Measurements from ENCODE around the gene FBXL14.
"Not testable (repeated sequence)": the region's sequence is repeated elsewhere in the genome, so short reads cannot be mapped to it uniquely, and the experiment has no call there.

FBXL14 gene

DNA sequence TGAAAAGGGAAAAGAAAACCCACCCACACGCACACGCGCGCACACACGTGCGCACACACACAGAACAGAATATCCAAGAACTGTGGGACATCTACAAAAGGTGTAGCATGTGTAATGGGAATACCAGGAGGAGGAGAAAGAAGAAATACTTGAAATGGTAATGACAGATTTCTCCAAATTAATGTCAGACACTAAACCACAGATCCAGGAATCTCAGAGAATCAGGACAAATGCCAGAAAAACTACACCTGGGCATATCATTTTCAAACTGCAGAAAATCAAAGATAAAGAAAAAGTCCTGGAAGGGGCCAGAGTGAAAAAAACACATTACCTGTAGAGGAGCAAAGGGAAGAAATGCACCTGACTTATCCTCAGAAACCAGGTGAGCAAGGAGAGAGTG is 26.5 kb downstream of the FBXL14 start:
- DNase-seq: no peak

DNA sequence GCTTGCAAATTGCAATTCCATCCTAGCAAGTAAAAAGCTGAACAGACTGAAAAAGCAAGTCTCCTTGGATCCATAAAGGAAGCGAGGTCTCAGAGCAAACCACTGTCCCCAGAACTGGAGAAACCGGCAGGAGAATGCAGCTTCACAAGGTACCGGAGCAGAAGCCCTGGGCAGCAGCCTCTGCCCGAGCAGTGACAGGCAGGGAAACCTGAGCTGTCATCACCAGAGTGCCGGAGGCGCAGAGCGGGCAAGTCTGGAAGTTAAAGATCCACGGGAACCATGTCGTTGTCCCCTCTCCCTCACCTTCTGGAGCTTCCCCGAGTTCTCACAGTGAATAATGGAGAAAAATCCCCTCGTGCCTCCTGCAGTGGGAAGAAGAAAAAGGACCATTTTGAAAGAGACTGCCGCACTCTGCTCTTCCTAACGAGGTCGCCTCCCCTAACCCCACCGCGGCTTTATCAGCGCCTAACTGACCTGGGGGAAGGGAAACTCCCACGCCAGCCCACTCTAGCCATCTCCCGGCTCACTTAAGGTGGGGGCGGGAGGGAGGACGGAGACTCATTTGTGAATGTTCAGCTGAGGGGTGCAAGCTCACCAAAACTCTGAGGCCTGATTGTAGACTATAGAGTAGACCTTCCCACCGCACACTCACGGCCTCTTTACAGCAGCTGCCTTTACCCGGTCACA is 27.8 kb downstream of the FBXL14 start:
- no peak for DNase-seq

DNA sequence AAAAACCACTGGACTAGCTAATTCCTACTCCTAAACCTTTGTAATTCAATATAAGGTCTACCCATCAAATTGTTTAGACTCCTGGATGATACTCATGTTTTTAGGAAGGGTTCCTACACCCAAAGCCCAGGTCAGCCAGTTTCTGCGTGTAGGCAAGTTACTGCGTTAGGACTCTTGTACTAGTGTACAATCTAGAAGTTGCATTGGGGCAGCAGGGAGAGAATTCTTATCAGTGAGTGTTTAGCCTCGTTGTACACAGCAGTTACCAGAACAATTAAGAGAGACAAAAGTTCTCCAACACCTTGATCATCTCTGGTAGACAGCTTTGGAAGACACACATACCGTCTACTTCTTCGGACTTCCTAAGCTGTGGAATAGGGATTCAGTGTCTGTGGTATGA is 29.2 kb downstream of the FBXL14 start:
- DNase-seq: no peak

DNA sequence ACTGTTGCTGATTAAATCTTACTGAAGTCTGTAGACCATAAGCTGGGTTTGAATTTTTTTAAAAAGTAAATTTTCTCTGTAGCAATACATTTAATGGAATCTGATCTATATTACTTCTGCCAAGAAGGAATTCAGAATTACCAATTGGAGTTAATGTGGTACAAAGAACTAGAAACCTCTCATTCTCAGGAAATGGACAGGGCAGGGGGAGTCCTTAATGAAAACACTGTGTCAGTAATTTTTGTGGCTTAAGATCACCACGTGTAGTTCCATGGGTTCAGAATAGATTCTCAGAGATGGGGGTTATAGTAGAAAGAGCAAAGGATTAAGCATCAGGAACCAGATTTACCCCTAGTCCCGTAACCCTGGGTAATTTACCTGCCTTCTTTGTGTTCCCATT is 30.3 kb downstream of the FBXL14 start:
- DNase-seq: no peak

DNA sequence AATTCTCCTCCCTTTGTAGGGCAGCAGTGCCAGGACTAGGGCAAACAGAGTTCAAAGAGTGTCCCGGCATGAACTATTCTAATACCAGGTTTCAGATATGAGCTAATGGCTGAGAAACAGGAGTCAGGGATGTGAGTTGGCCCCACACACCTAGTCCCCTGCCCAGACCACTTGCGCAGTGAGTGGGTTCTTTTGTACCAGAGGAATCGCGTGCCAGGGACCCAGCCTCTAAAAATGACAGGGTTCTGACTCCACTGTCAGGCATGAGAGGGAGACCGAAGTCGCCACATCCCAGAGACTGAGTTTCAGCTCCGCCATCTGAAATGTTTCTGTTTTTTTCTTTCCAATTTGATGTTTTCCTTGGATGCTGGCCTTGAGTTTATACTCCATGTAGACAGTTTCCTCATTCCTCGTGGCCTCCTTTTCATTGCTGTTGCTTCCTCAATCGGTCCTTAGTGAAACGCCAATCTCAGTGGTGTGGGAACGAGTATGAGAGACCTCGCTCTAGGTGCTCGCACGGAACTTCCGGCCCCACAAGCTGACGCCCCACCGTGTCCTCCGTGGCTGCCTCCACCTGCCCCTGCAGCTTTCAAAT is 31.5 kb downstream of the FBXL14 start:
- DNase-seq: no peak

DNA sequence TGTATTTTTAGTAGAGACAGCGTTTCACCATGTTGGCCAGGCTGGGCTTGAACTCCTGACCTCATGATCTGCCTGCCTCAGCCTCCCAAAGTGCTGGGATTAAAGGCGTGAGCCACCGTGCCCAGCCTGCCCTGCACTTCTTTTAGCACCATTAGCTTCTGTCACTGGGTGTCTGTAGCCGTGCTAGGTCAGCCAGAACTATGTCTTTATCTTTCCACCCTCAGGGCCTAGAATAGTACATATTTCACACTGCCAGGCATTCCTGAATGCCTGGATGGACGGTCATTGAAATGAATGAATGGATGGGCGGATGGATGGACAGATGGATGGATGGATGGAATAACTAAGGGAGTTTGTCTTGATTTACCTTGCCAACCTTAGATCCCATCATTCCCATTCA is 33.7 kb downstream of the FBXL14 start:
- DNase-seq: no peak

DNA sequence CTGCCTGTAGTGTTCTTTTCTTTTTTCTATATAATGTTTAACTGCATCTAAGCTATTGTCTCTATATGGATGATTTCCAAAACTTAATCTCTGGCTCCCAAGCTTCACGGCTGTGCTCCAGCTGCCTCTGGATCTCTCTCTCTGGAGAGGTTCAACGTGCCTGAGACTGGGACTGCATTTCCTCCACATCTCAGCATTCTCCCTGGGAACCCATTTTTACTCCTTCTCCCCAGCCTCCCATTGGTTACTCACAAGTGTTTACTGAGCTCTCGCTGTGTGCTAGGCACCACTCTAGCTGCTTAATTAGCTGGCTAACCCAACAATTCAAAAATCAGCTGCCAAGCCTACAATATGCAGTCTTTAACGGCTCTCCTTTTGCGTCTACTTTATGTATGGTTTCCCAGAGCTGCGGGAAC is 34.7 kb downstream of the FBXL14 start:
- DNase-seq: no peak

DNA sequence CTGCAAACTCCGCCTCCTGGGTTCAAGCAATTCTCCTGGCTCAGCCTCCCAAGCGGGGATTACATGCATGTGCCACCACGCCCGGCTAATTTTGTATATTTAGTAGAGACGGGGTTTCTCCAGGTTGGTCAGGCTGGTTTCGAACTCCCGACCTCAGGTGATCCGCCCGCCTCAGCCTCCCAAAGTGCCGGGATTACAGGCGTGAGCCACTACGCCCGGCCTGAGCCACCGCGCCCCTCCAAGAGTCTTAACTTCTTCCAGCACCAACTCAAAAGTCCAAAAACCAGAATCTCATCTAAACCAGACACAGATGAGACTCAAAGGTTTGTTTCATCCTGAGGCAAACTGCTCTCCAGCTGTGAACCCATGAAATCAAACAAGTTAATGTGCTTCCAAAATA is 36.3 kb downstream of the FBXL14 start:
- DNase-seq: not testable (repeated sequence)

DNA sequence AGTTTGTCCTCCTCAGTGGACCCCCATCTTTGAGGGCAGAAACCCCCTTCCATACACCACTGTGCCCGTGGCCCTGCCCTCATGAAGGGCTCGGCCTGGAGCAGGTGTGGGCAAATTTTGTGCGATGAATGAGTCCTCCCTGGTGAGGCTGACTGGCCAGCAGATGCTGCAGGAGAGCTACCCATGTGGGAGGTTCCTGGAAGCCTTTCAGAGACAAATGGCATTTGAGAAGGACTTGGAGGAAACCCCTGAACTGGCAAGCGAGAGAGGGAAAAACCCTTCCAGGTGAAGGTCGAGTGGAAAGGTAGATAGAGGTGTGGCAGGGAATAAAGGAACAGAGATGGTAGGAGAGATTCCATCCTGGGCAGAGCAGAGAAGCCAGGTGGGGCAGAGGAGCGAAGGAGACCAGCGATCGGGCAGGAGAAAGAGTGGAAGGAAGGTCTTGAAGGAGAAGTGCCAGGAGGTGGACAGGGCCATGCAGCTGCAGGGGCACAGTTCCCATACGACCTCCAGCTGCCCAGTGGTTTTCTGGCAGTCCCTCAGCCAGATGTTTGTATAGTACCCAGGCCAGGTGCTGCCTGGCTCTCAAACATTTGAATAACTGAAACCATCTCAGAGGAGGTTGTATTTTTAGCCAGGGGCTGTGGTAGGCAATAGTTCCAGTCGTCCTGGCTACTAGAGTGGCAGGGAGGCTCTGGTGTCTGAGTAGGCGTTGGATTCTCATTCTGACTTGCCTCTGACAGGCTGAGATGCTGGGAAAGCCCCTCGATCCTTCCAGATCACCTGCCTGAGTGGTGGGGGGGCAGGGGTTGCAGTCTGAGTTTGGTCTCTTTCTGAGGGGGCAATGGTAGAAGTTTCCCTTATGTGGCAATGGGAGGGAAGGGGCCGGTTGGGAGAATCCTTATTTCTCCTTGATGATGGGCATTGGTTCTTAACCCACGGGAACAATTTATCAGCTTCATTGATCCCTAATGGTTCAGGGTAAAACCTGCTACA is 40.1 kb downstream of the FBXL14 start:
- peak; percentile 7 for DNase-seq

DNA sequence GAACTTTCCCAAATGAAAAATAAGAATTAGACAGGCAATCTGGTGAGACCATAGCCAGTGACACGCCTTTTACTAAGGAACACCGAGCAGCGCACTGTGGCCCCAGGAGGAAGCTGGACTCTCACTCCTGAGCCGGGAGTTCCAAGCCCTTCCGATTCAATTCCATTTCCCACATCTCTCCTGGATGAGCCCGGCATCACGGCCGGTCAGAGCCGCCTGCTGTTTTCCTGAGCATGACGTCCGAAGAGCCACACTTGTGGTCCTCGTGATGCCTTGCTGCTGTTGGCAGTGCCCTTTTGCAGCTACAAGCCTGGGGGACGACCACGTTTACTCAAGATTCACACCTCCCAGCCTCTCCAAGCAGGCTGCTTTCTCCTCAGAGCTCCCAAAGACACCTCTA is 40.8 kb downstream of the FBXL14 start:
- DNase-seq: no peak

DNA sequence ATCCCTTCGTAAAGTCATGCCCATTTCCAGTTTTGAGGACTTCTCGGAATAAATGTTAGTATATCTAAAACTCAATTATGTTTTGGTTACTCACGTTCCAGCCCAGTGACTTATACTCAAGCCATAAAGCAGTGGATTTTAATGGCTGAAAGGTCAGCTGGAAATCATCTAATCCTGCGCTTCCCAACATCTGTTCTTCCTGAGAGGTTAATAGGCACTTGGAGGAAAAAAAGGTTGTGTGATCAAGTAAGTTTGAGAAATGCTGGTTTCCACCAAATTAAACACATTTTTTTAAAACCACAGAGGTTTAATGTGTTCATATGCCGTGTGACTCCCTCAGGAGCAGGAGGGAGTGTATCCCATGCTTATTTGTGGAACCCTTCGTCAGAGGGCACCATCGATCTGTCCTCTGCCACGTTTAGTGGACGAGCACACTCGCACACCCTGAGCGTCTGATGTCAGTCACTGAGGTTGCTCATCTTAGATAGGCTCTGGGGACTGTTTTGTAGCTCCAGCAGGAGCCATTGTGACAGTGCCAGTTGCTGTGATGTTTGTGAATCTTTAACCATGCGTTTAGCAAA is 41.4 kb downstream of the FBXL14 start:
- DNase-seq: no peak

DNA sequence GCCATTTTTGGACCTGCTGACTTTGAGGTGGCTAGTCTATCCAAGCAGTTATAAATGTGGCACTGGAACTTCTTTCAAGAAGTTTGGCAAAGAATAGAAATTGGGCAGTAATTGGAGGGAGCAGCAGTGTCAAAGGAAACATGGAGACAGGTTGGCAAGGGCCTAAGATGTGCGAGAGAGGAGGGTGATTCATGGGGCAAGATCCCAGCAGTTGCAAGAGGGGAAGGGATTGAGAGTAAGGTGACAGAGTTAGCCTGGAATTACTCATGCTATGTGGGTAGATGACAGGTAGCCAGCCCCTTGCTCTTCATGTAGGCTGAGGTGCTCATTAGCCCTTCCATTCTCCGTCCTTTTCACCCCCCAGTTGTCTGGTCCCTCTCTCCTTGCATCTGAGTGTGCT is 42.2 kb downstream of the FBXL14 start:
- DNase-seq: no peak

DNA sequence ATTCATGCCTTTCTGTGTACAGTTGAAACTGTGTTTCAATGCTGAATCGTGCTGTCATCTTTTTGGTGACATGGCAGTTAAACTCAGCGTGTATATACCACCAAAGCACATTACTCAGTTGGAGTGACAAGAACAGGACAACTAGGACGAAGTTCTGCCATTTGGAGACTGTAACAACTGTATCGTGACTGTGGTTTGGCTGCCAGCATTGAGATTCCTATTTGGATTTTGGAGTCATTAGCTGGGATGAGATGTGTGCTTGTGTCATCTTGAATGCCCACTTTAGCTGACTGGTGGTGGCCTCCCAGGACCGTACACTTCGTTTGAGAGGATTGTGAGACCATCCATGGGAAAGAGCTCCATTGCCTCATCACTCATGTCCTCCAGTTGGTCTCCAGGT is 42.9 kb downstream of the FBXL14 start:
- DNase-seq: no peak

DNA sequence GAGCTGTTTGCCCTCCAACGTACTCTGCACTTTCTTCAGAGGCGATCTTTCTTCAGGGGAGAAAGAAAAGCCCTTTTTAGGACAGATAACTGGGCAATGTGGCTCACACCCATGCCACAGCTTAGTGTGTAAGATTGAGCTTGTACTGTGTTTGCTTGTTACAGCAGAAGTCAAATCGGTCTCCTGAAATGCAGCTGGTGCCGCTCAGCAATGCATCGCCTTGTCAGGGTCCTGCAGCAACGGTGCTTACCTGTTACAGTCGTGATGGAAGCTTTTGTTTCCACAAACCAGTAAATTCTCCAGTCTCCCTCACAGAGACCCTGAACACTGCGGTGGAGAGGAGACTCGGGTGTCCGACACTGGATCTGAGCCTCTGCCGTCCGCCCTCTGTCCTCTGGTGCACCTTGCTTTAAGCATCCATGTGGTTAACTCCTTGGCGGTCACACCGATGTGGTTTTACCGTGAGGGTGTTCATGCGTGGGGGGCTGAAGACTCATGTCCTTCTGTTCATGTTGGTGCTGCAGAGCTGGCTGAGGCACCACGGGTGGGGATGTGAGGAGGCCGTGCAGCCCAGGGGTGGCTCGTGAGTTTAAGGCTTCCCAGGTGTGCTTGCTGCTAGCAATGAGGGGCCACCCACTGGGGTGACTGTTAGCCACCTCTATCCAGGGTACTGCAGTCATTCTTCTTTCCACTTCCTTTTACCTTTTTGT is 47.3 kb downstream of the FBXL14 start:
- DNase-seq: no peak

DNA sequence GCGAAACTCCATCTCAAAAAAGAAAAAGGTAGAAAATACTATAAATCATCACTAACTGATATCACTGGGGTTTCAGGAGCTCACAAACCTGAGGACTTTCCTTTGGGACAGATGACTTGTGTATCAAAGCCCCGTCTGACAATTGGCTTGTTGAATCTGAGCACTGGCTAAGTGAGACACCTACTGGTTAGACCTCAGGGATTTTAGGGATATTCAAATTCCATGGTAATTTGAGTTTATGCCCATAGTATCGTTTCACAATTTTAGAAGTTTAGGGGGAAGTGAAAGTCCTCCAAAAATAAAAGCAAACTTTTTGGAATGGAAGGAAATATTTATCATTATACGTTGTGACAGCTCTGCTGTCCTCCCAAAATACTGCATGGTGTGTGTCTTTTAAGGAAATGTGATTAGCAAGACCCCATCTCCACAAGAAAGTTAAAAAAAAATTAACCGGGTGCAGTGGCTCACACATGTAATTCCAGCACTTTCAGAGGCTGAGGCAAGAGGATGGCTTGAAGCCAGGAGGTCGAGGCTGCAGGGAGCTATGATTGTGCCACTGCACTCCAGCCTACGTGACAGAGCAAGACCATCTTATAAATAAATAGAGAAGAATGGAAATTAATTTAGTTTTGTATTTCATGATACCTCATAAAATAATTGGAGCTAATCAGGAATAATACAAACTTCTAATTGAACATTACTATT is 49.2 kb downstream of the FBXL14 start:
- no peak for DNase-seq

DNA sequence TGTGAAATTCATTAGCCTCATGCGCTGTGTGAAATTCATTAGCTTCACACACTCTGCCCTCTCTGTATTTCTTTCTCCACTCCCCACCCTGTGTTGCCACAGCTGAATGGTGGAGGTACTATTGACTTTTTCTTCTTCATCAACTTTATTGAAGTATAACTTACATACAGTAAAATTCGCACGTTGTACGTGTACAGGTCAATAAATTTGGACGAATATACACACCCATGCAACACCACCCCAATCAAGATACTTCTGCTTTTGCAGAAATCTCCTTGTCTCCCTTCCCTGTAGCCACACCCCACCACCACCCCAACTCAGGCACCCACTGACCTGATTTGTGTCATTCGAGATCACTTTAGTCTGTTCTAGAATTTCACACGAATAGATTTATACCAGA is 51.8 kb downstream of the FBXL14 start:
- no peak for DNase-seq

DNA sequence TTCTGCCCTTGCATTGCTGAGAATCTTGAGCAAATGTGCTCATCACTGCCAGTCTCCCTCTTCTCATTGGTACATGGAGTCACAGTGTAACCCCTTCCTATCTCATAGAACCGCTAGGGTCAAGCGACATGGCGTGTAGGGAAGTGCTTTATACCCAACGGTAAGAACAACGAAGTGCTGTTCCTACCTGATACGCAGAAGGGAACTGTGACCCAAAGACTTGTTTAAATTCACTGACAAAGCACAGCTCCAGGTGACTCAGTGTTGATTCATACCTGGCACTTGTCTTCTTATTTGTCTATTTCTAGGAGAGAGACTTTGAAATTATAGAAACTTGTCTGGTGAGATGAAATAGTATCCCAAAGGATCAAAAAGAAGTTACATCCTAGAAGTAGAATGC is 53.7 kb downstream of the FBXL14 start:
- DNase-seq: no peak

DNA sequence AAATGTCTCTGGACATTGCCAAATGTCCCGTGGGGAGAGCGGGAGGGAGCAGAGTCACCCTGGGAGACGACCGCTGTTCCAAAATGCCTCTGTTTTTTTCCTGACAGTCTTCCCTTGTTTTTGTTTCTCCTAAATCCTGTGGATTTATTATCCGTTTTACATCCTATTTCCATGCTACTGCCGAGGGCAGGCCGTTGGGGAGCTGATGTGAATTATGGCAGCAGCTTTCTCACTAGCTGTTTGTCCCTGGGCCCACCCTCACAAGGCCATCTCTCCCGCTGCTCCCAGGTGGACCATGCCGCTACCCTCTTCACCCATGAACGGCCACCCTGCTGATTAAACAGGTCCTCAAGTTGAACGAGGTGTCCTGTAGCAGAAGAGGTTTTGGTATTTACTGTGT is 55.2 kb downstream of the FBXL14 start:
- no peak for DNase-seq

DNA sequence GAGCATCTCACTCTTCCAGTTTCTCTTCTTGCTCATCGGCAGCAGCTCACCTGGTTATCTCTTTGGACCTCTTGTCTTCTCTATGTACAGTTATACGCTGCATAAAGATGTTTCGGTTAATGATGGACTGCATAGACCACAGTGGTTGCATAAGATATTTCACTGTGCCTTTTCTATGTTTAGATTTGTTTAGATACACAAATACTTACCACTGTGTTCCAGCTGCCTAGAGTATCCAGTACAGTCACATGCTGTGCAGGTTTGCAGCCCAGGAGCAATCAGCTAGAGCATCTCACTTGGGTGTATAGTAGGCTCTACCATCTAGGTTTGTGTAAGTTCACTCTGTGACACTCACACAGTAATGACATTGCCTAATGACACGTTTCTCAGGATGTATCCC is 57.6 kb downstream of the FBXL14 start:
- DNase-seq: no peak

DNA sequence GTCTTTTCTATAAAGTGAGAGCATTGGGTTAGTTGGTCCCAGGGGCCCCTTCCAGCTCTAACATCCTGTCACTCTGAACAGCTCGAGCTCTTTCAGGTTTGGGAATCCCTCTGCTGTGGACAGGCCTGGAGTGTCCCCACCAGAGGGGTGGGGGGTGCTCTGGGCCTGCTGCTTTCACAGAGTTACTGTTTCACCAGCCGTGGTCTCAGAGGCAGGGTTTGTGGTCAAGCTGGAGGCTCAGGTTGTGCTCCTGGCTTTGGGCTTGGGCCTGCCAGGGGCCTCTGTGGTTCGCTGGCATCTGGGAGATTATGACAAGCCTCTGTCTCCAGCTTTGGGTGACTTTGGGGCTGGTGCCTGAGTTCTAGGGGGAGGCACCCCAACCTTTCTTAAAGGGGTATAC is 59.6 kb downstream of the FBXL14 start:
- DNase-seq: no peak

DNA sequence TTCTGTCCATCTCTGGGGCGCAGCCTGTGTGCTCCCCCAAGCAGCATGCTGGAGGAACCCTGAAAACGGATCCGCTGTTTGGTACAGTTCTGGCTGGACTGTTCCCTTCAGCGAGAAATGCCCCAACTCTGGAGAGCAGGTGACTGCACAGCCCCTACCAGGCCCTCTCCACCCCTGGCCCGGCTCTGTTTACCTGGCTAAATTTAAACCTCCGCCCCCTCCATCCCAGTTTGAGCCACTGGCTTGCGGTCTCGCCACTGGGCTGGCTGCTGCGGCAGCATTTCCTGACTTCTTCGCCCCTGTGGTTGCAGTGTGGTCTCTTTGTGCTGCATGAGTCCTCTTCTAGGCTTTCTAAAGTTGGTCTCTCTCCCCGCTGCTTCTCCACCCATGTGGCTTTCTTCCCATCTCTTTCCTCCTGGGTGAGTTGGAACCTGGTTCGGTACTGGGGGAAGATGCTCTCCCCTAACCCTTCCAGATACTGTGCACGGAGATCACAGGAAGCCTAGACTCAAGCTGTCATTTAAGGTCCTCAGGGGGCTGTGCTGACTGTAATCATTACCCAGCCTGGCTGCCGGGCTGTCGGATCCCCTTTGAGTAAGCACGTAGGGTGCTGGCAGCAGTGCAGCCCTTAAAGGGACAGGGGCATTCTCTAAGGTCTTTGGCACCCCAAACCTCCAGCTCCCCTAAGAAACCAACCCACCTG is 60.6 kb downstream of the FBXL14 start:
- no peak for DNase-seq

DNA sequence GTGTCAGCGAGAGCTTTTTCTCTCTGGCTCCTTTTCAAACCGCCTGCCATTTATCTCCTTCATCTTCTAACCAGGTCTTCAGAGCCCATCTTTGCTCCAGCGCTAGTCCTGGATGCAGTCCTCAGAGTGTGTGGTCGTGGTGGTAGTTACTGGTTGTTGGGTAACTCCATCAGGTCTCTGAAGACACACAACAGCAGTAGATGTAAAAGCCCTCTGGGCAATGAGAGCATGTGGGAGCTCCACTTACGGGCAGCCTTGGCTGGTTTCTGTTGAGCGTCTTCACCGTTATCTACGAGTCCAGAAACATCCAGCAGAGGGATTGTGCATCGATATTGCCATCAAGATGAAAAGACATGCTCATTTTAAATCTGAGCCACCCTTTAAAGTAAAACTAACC is 61.2 kb downstream of the FBXL14 start:
- no peak for DNase-seq

All from CD4-positive, alpha-beta T cell treated with Interferon gamma for 1 hour (primary cell).